Measurements from ENCODE around the gene GGA1. TPM values are rescaled to one million over a fixed set of nuclear protein-coding genes. Genes with fewer than 3 reads are reported as not detected.

GGA1 gene
- total RNA-seq, 3 donors from 2014 or later: 36.6 to 63.9 (median 54.7) TPM

DNA sequence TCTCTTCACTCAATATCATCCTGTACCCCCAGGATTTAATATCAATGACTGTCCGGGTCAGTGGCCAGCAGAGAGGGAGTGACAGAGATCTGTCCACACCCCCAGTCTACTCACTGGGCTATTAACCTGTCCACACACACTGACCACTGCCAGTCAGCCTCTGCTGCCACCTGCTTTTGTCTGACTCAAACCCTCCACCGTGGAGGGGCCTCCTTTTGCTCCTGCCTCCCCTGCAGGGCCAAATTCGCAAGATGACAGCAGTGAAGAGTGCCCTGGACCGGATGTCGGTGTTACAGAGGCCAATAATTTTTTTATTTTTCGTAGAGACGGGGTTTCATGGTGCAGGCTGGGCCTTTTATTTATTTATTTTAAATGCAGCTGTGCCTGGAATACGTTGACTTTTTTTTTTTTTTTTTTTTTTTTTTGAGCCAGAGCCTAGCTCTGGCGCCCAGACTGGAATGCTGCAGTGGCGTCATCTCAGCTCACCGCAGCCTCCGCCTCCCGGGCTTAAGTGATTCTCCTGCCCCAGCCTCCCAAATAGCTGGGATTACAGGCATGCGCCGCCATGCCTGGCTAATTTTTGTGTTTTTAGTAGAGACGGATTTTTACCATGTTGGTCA is 55.0 kb downstream of the GGA1 start:
- H3K9me3 ChIP-seq: no peaks in the 10 kb centered on the region
- no peak for DNase-seq (ENCODE audit: low spot score in 2 of 2)
- H3K36me3 ChIP-seq: no peaks in the 10 kb centered on the region
- peaks cover 4 to 17% of the 10 kb centered on the region in 2 donors for H3K4me1 ChIP-seq
- TF ChIP-seq, protein P1, sequence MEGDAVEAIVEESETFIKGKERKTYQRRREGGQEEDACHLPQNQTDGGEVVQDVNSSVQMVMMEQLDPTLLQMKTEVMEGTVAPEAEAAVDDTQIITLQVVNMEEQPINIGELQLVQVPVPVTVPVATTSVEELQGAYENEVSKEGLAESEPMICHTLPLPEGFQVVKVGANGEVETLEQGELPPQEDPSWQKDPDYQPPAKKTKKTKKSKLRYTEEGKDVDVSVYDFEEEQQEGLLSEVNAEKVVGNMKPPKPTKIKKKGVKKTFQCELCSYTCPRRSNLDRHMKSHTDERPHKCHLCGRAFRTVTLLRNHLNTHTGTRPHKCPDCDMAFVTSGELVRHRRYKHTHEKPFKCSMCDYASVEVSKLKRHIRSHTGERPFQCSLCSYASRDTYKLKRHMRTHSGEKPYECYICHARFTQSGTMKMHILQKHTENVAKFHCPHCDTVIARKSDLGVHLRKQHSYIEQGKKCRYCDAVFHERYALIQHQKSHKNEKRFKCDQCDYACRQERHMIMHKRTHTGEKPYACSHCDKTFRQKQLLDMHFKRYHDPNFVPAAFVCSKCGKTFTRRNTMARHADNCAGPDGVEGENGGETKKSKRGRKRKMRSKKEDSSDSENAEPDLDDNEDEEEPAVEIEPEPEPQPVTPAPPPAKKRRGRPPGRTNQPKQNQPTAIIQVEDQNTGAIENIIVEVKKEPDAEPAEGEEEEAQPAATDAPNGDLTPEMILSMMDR (IDR thresholded peaks at IDR 0.05): no peak
- TF ChIP-seq POLR2A (IDR thresholded peaks at IDR 0.05) (no peak), POLR2AphosphoS5 (IDR thresholded peaks at IDR 0.05) (no peak)
- peak overlapping the region in 1 of 2 donors; percentile 36 for H3K27ac ChIP-seq
- no peaks in the 10 kb centered on the region for H3K27me3 ChIP-seq
- no peak overlapping the region for H3K4me3 ChIP-seq
- intact Hi-C loops (cut with DNase I; ENCODE audit: low total_unique reads): no loop called here

DNA sequence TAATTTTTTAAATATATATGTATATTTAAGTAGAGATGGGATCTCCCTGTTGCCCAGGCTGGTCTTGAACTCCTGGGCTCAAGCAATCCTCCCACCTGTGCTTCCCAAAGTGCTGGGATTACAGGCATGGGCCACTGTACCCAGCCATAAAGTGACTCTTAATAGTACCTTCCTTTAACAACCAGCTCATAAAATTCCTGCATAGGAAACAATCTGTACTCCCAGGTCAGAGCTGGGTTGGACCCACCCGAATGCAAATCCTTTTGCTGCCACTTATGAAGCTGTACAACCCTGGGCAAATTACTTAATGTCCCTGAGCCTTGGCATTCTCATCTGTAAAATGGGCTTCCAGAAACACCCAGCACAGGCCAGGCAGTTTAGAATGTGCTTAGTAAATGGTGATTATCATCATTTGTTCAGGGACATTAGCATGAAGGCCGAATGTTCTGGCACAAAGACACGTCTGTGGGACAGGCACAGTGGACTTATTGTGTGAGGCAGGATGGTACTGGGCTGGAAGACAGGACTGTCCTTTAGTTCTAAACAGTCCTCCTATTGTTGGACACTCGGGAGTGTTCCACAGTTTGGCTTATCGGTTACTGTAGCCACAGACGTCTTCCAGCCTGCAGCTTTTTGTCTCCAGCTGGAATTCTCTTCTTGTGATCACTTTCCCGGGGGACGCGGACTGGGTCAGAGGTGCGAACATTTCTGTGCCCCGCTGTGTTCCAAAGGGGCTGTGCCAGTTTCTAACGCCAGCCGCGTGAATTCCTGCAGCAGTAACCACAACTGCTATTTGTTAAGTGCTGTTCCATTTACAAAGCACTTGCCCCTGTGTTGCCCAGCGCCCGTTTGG is 55.8 kb downstream of the GGA1 start:
- H3K9me3 ChIP-seq: no peaks in the 10 kb centered on the region
- TF ChIP-seq POLR2A (IDR thresholded peaks at IDR 0.05): no peak
- peak in 1 of 3 donors; percentile 25 for TF ChIP-seq POLR2AphosphoS5 (IDR thresholded peaks at IDR 0.05)
- TF ChIP-seq, protein P1 (IDR thresholded peaks at IDR 0.05): no peak
- intact Hi-C loops (cut with DNase I; ENCODE audit: low total_unique reads): no loop called here
- H3K36me3 ChIP-seq: no peaks in the 10 kb centered on the region
- H3K4me3 ChIP-seq: no peak overlapping the region
- peaks cover 4 to 15% of the 10 kb centered on the region in 2 donors for H3K4me1 ChIP-seq
- H3K27ac ChIP-seq: peak overlapping the region; percentile 48 to 70
- DNase-seq (ENCODE audit: low spot score in 2 of 2): peak in 1 of 2 donors; percentile 72
- H3K27me3 ChIP-seq: no peaks in the 10 kb centered on the region

DNA sequence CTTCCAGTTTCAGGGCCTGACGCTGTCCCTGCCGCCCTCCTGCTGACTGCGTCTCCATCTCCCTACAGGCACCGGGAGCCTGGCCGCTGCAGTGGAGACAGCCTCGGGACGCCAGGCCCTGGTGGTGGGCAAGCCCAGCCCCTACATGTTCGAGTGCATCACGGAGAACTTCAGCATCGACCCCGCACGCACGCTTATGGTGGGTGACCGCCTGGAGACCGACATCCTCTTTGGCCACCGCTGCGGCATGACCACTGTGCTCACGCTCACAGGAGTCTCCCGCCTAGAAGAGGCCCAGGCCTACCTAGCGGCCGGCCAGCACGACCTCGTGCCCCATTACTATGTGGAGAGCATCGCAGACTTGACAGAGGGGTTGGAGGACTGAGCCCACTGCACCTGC is 56.9 kb downstream of the GGA1 start:
- H3K4me1 ChIP-seq: peaks cover 4 to 5% of the 10 kb centered on the region in 2 donors
- H3K27ac ChIP-seq: peak overlapping the region; percentile 48 to 70
- intact Hi-C loops (cut with DNase I; ENCODE audit: low total_unique reads): no loop called here
- no peaks in the 10 kb centered on the region for H3K27me3 ChIP-seq
- H3K36me3 ChIP-seq: no peaks in the 10 kb centered on the region
- H3K4me3 ChIP-seq: no peak overlapping the region
- TF ChIP-seq, protein P1 (IDR thresholded peaks at IDR 0.05): no peak
- no peak for TF ChIP-seq POLR2AphosphoS5 (IDR thresholded peaks at IDR 0.05)
- no peak for TF ChIP-seq POLR2A (IDR thresholded peaks at IDR 0.05)
- no peaks in the 10 kb centered on the region for H3K9me3 ChIP-seq
- no peak for DNase-seq (ENCODE audit: low spot score in 2 of 2)

DNA sequence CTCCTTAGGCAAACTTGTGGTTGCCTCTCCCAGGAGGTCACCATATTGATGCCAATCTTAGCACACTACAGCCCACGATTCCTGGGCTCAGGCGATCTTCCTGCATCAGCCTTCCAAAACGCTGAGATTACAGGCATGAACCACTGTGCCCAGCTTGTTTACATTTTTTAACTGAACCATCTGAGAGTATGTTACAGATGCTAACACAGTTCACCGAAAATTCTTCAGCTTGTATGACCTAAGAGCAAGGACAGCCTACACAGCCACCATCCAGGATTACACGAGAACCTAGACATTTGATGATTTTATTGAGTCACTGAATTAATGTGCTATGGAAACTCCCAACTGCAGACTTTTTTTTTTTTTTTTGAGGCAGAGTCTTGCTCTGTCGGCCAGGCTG is 61.0 kb downstream of the GGA1 start:
- DNase-seq (ENCODE audit: low spot score in 2 of 2): no peak
- H3K36me3 ChIP-seq: no peaks in the 10 kb centered on the region
- H3K27me3 ChIP-seq: no peaks in the 10 kb centered on the region
- no peaks in the 10 kb centered on the region for H3K9me3 ChIP-seq
- no peak overlapping the region for H3K4me3 ChIP-seq
- H3K27ac ChIP-seq: no peak overlapping the region
- TF ChIP-seq, protein P1 (IDR thresholded peaks at IDR 0.05): no peak
- TF ChIP-seq POLR2A (IDR thresholded peaks at IDR 0.05): no peak
- no peak for TF ChIP-seq POLR2AphosphoS5 (IDR thresholded peaks at IDR 0.05)
- peaks cover 0 to 5% of the 10 kb centered on the region in 2 donors for H3K4me1 ChIP-seq
- intact Hi-C loops (cut with DNase I; ENCODE audit: low total_unique reads): no loop called here

All from breast epithelium (tissue), 4 donors.